ENCODE results near the gene ASPSCR1.

Gene ASPSCR1

GRCh38 chr17:81968396-81968745 is 9.1 kb upstream of the ASPSCR1 start:
- no peak for TF ChIP-seq SIN3A (IDR thresholded peaks at IDR 0.05; ENCODE audit: borderline replicate concordance, insufficient read depth, low read length)

GRCh38 chr17:81968850-81969812 is 8.3 kb upstream of the ASPSCR1 start:
- TF ChIP-seq TAF1 (IDR thresholded peaks at IDR 0.05; ENCODE audit: borderline replicate concordance, insufficient read depth, low read length) (no peak), REST (IDR thresholded peaks at IDR 0.05; ENCODE audit: insufficient read depth in 1 of 2, low read depth in 2 of 2, low read length in 2 of 2) (no peak), SIN3A (IDR thresholded peaks at IDR 0.05; ENCODE audit: borderline replicate concordance, insufficient read depth, low read length) (no peak), POLR2AphosphoS5 (IDR thresholded peaks at IDR 0.05; ENCODE audit: low read depth, low read length) (no peak), FOXP2 (optimal IDR thresholded peaks at IDR 0.05; ENCODE audit: borderline replicate concordance, extremely low read depth, extremely low read length, insufficient read depth) (no peak)

GRCh38 chr17:81973432-81973831 is 4.0 kb upstream of the ASPSCR1 start:
- no peak for TF ChIP-seq POLR2AphosphoS5 (IDR thresholded peaks at IDR 0.05; ENCODE audit: low read depth, low read length)
- no peak for TF ChIP-seq TAF1 (IDR thresholded peaks at IDR 0.05; ENCODE audit: borderline replicate concordance, insufficient read depth, low read length)
- no peak for TF ChIP-seq REST (IDR thresholded peaks at IDR 0.05; ENCODE audit: insufficient read depth in 1 of 2, low read depth in 2 of 2, low read length in 2 of 2)
- TF ChIP-seq SIN3A (IDR thresholded peaks at IDR 0.05; ENCODE audit: borderline replicate concordance, insufficient read depth, low read length), result no peak

GRCh38 chr17:81976332-81977210 is 858 bp upstream of the ASPSCR1 start:
- TF ChIP-seq POLR2AphosphoS5 (IDR thresholded peaks at IDR 0.05; ENCODE audit: low read depth, low read length) (no peak), TAF1 (IDR thresholded peaks at IDR 0.05; ENCODE audit: borderline replicate concordance, insufficient read depth, low read length) (no peak), FOXP2 (optimal IDR thresholded peaks at IDR 0.05; ENCODE audit: borderline replicate concordance, extremely low read depth, extremely low read length, insufficient read depth) (no peak), SIN3A (IDR thresholded peaks at IDR 0.05; ENCODE audit: borderline replicate concordance, insufficient read depth, low read length) (no peak), REST (IDR thresholded peaks at IDR 0.05; ENCODE audit: insufficient read depth in 1 of 2, low read depth in 2 of 2, low read length in 2 of 2) (no peak)

GRCh38 chr17:81978524-81979298 is 1.3 kb downstream of the ASPSCR1 start:
- no peak for TF ChIP-seq SIN3A (IDR thresholded peaks at IDR 0.05; ENCODE audit: borderline replicate concordance, insufficient read depth, low read length)
- TF ChIP-seq FOXP2 (optimal IDR thresholded peaks at IDR 0.05; ENCODE audit: borderline replicate concordance, extremely low read depth, extremely low read length, insufficient read depth), result no peak
- no peak for TF ChIP-seq TAF1 (IDR thresholded peaks at IDR 0.05; ENCODE audit: borderline replicate concordance, insufficient read depth, low read length)
- TF ChIP-seq POLR2AphosphoS5 (IDR thresholded peaks at IDR 0.05; ENCODE audit: low read depth, low read length), result no peak
- no peak for TF ChIP-seq REST (IDR thresholded peaks at IDR 0.05; ENCODE audit: insufficient read depth in 1 of 2, low read depth in 2 of 2, low read length in 2 of 2)
